ENCODE data around the gene NDUFV3.
"Not testable (repeated sequence)": the region's sequence is repeated elsewhere in the genome, so short reads cannot be mapped to it uniquely, and the experiment has no call there.

NDUFV3 gene

DNA sequence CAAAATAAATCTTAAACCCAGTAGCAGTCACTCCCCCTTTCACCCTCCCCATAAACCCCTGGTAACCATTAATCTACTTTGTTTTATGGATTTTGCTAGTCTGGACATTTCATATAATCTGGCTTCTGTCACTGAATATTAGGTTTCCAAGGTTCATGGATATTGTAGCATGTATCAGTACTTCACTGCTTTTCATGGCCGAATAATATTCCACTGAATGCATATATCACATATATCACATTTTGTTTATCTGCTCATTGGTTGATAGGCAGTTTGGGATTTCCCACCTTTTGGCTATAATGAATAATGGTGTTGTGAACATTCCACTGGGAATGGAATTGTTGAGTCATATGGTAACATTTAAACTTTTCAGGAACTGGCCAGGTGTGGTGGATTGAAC lies 9.2 kb upstream of the NDUFV3 start:
- Histone ChIP-seq H3K36me3 (ENCODE audit: control insufficient read depth in 5 of 5, insufficient read depth in 5 of 5, low read length in 5 of 5) (no peaks in the 10 kb centered on the region), H3K9ac (ENCODE audit: low read length in 5 of 5) (no peak overlapping the region), H3K4me3 (ENCODE audit: low read depth in 1 of 5, low read length in 5 of 5) (no peak overlapping the region), H3K4me1 (ENCODE audit: control insufficient read depth in 5 of 5, insufficient read depth in 5 of 5, low read length in 5 of 5) (peaks cover 2 to 9% (median 9%) of the 10 kb centered on the region in 5 donors), H3K27me3 (ENCODE audit: control insufficient read depth in 5 of 5, insufficient read depth in 4 of 5, low read length in 5 of 5) (no peaks in the 10 kb centered on the region), H3K9me3 (ENCODE audit: control insufficient read depth in 5 of 5, low read length in 5 of 5) (no peaks in the 10 kb centered on the region), H3K27ac (ENCODE audit: low read depth, low read length) (no peak overlapping the region)

DNA sequence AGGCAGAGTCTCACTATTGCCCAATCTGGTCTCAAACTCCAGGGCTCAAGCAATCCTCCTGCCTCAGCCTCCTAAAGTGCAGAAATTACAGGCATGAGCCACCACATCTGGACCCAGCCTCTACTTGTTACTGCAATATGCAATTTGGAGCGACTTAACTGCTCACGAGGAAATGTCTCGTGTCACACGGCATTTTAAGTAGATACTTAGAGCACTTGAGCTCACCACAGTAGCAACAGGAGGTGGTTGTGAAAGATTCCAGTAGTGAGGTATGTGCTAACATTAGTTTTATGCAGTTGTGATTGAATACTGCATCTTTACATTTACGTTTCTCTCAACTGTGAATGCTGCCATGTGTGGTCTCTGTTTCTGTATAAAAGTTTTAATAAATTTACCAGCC lies 5.8 kb upstream of the NDUFV3 start:
- H3K9ac ChIP-seq (ENCODE audit: low read length in 5 of 5) = no peak overlapping the region
- peaks cover 0 to 27% (median 2%) of the 10 kb centered on the region in 5 donors for H3K4me1 ChIP-seq (ENCODE audit: control insufficient read depth in 5 of 5, insufficient read depth in 5 of 5, low read length in 5 of 5)
- no peak overlapping the region for H3K27ac ChIP-seq (ENCODE audit: low read depth, low read length)
- H3K4me3 ChIP-seq (ENCODE audit: low read depth in 1 of 5, low read length in 5 of 5) = no peak overlapping the region
- H3K27me3 ChIP-seq (ENCODE audit: control insufficient read depth in 5 of 5, insufficient read depth in 4 of 5, low read length in 5 of 5) = no peaks in the 10 kb centered on the region
- H3K36me3 ChIP-seq (ENCODE audit: control insufficient read depth in 5 of 5, insufficient read depth in 5 of 5, low read length in 5 of 5) = no peaks in the 10 kb centered on the region
- no peaks in the 10 kb centered on the region for H3K9me3 ChIP-seq (ENCODE audit: control insufficient read depth in 5 of 5, low read length in 5 of 5)

DNA sequence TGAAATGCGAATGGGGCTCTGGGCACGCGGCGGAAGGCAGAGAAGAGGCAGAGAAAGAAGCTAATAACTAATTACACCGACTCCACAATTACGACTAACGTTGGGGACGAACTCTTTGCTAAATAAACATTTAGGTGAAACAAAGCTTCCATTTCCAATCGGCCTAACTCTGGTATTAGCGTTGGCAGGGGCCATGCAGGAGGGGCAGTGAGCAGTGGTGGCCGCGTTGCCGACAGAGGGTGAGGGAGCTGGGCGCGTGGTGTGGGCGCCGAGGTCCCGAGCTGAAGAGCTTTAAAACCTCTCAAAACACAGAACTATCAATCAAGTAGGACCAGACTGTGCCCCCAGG lies 553 bp upstream of the NDUFV3 start:
- Histone ChIP-seq H3K9me3 (ENCODE audit: control insufficient read depth in 5 of 5, low read length in 5 of 5) (no peaks in the 10 kb centered on the region), H3K4me1 (ENCODE audit: control insufficient read depth in 5 of 5, insufficient read depth in 5 of 5, low read length in 5 of 5) (peaks cover 0 to 40% (median 20%) of the 10 kb centered on the region in 5 donors), H3K36me3 (ENCODE audit: control insufficient read depth in 5 of 5, insufficient read depth in 5 of 5, low read length in 5 of 5) (peaks cover 5 to 11% (median 7%) of the 10 kb centered on the region in 5 donors), H3K27me3 (ENCODE audit: control insufficient read depth in 5 of 5, insufficient read depth in 4 of 5, low read length in 5 of 5) (no peaks in the 10 kb centered on the region), H3K9ac (ENCODE audit: low read length in 5 of 5) (peak overlapping the region; percentile 19 to 96 (median 93)), H3K27ac (ENCODE audit: low read depth, low read length) (peak overlapping the region; percentile 95), H3K4me3 (ENCODE audit: low read depth in 1 of 5, low read length in 5 of 5) (peak overlapping the region; percentile 69 to 94 (median 86))

DNA sequence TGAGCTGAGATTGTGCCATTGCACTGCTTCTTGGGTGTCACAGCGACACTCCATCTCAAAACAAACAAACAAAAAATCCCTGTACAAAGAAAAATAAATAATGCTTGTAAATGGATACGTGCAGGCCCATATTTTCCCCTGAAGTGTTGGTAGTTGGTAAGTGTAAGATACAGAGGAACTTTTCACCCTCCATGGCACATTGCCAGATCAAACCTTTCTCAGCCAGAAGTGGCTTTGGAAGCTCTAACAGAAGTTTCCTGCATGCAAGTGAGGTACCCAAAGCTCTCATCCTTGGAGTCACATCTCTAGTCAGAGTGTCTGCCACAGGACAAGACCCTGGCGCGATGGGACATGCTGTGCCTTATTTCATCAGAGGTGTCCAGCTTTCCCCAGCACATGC lies 7.3 kb downstream of the NDUFV3 start:
- no peaks in the 10 kb centered on the region for H3K9me3 ChIP-seq (ENCODE audit: control insufficient read depth in 5 of 5, low read length in 5 of 5)
- H3K27me3 ChIP-seq (ENCODE audit: control insufficient read depth in 5 of 5, insufficient read depth in 4 of 5, low read length in 5 of 5) = no peaks in the 10 kb centered on the region
- peaks cover 0 to 7% (median 0%) of the 10 kb centered on the region in 5 donors for H3K4me1 ChIP-seq (ENCODE audit: control insufficient read depth in 5 of 5, insufficient read depth in 5 of 5, low read length in 5 of 5)
- no peak overlapping the region for H3K27ac ChIP-seq (ENCODE audit: low read depth, low read length)
- peak overlapping the region in 1 of 5 donors; percentile 56 for H3K9ac ChIP-seq (ENCODE audit: low read length in 5 of 5)
- H3K4me3 ChIP-seq (ENCODE audit: low read depth in 1 of 5, low read length in 5 of 5) = no peak overlapping the region
- peaks cover 5 to 76% (median 48%) of the 10 kb centered on the region in 5 donors for H3K36me3 ChIP-seq (ENCODE audit: control insufficient read depth in 5 of 5, insufficient read depth in 5 of 5, low read length in 5 of 5)

GRCh38 chr21:42903817-42904216 lies 10.7 kb downstream of the NDUFV3 start:
- Histone ChIP-seq H3K27ac (ENCODE audit: low read depth, low read length) (no peak overlapping the region), H3K9me3 (ENCODE audit: control insufficient read depth in 5 of 5, low read length in 5 of 5) (no peaks in the 10 kb centered on the region), H3K4me1 (ENCODE audit: control insufficient read depth in 5 of 5, insufficient read depth in 5 of 5, low read length in 5 of 5) (peaks cover 0 to 7% (median 0%) of the 10 kb centered on the region in 5 donors), H3K4me3 (ENCODE audit: low read depth in 1 of 5, low read length in 5 of 5) (no peak overlapping the region), H3K36me3 (ENCODE audit: control insufficient read depth in 5 of 5, insufficient read depth in 5 of 5, low read length in 5 of 5) (peaks cover 9 to 78% (median 47%) of the 10 kb centered on the region in 5 donors), H3K27me3 (ENCODE audit: control insufficient read depth in 5 of 5, insufficient read depth in 4 of 5, low read length in 5 of 5) (no peaks in the 10 kb centered on the region), H3K9ac (ENCODE audit: low read length in 5 of 5) (no peak overlapping the region)

GRCh38 chr21:42905195-42905594 lies 12.1 kb downstream of the NDUFV3 start:
- H3K4me1 ChIP-seq (ENCODE audit: control insufficient read depth in 5 of 5, insufficient read depth in 5 of 5, low read length in 5 of 5) = peaks cover 0 to 6% (median 0%) of the 10 kb centered on the region in 5 donors
- no peak overlapping the region for H3K9ac ChIP-seq (ENCODE audit: low read length in 5 of 5)
- no peaks in the 10 kb centered on the region for H3K9me3 ChIP-seq (ENCODE audit: control insufficient read depth in 5 of 5, low read length in 5 of 5)
- H3K27me3 ChIP-seq (ENCODE audit: control insufficient read depth in 5 of 5, insufficient read depth in 4 of 5, low read length in 5 of 5) = no peaks in the 10 kb centered on the region
- no peak overlapping the region for H3K4me3 ChIP-seq (ENCODE audit: low read depth in 1 of 5, low read length in 5 of 5)
- H3K36me3 ChIP-seq (ENCODE audit: control insufficient read depth in 5 of 5, insufficient read depth in 5 of 5, low read length in 5 of 5) = peaks cover 9 to 81% (median 57%) of the 10 kb centered on the region in 5 donors
- H3K27ac ChIP-seq (ENCODE audit: low read depth, low read length) = no peak overlapping the region

DNA sequence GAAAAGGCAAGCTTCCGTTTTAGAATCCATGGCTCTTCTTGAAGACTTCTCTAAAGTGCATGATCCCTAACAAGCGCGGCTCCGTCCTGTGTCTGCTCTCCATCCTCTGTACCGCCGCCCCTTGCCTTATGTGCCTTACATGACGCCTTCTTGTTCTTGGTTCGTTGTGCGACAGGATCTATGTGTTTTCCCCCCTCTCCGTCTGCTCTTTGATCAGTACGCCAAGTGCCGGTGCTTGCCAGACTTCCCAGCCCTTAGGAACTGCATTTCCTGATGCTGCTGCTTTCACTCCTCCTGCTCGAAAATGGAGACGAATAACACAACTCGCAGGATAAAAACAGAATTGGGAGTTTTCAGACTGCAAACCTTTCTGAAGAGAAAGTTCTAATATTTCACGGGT lies 13.1 kb downstream of the NDUFV3 start:
- H3K4me3 ChIP-seq (ENCODE audit: low read depth in 1 of 5, low read length in 5 of 5) = no peak overlapping the region
- no peaks in the 10 kb centered on the region for H3K27me3 ChIP-seq (ENCODE audit: control insufficient read depth in 5 of 5, insufficient read depth in 4 of 5, low read length in 5 of 5)
- H3K9ac ChIP-seq (ENCODE audit: low read length in 5 of 5) = no peak overlapping the region
- peaks cover 9 to 83% (median 63%) of the 10 kb centered on the region in 5 donors for H3K36me3 ChIP-seq (ENCODE audit: control insufficient read depth in 5 of 5, insufficient read depth in 5 of 5, low read length in 5 of 5)
- no peaks in the 10 kb centered on the region for H3K9me3 ChIP-seq (ENCODE audit: control insufficient read depth in 5 of 5, low read length in 5 of 5)
- no peaks in the 10 kb centered on the region for H3K4me1 ChIP-seq (ENCODE audit: control insufficient read depth in 5 of 5, insufficient read depth in 5 of 5, low read length in 5 of 5)
- H3K27ac ChIP-seq (ENCODE audit: low read depth, low read length) = no peak overlapping the region

- H3K9ac ChIP-seq (ENCODE audit: low read length in 5 of 5); H3K9me3 ChIP-seq (ENCODE audit: control insufficient read depth in 5 of 5, low read length in 5 of 5); H3K4me3 ChIP-seq (ENCODE audit: low read depth in 1 of 5, low read length in 5 of 5); H3K27ac ChIP-seq (ENCODE audit: low read depth, low read length); H3K27me3 ChIP-seq (ENCODE audit: control insufficient read depth in 5 of 5, insufficient read depth in 4 of 5, low read length in 5 of 5); H3K4me1 ChIP-seq (ENCODE audit: control insufficient read depth in 5 of 5, insufficient read depth in 5 of 5, low read length in 5 of 5): not testable (repeated sequence)
- peaks cover 9 to 80% (median 62%) of the 10 kb centered on the region in 5 donors for H3K36me3 ChIP-seq (ENCODE audit: control insufficient read depth in 5 of 5, insufficient read depth in 5 of 5, low read length in 5 of 5)
These were observed 15.4 kb downstream of the NDUFV3 start for GRCh38 chr21:42908484-42908883.

DNA sequence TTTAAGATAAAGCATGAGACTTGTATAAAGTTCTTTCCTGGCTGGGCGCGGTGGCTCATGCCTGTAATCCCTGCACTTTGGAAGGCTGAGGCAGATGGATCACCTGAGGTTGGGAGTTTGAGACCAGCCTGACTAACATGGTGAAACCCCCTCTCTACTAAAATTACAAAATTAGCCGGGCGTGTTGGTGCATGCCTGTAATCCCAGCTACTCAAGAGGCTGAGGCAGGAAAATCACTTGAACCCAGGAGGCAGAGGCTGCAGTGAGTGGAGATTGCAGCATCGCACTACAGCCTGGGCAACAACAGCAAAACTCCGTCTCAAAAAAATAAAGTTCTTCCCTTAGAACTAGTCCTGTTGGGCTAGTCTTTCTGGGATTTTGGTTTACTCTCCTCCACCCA lies 18.8 kb downstream of the NDUFV3 start:
- peaks cover 6 to 48% (median 42%) of the 10 kb centered on the region in 5 donors for H3K36me3 ChIP-seq (ENCODE audit: control insufficient read depth in 5 of 5, insufficient read depth in 5 of 5, low read length in 5 of 5)

DNA sequence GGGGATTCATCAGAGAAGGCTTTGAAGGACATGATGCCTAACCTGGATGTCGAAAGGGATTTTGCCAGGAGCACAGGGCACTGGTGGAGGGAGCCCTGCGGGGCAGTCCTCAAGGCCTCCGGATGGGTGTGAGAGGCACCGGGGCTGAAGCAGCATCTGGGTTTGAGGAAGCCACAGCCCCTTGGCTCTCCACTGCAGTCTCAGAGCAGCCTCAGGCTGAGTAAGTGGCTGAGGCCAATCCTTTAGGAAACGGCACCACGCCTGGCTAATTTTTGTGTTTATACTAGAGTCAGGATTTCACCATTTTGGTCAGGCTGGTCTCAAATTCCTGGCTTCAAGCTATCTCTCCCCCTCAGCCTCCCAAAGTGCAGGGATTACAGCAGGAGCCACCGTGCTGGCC lies 20.4 kb downstream of the NDUFV3 start:
- Histone ChIP-seq H3K4me3 (ENCODE audit: low read depth in 1 of 5, low read length in 5 of 5) (no peak overlapping the region), H3K9me3 (ENCODE audit: control insufficient read depth in 5 of 5, low read length in 5 of 5) (no peaks in the 10 kb centered on the region), H3K27me3 (ENCODE audit: control insufficient read depth in 5 of 5, insufficient read depth in 4 of 5, low read length in 5 of 5) (no peaks in the 10 kb centered on the region), H3K9ac (ENCODE audit: low read length in 5 of 5) (no peak overlapping the region), H3K27ac (ENCODE audit: low read depth, low read length) (no peak overlapping the region), H3K36me3 (ENCODE audit: control insufficient read depth in 5 of 5, insufficient read depth in 5 of 5, low read length in 5 of 5) (peaks cover 1 to 40% (median 39%) of the 10 kb centered on the region in 5 donors), H3K4me1 (ENCODE audit: control insufficient read depth in 5 of 5, insufficient read depth in 5 of 5, low read length in 5 of 5) (no peaks in the 10 kb centered on the region)

More for the DNA sequence above, 18.8 kb downstream of the NDUFV3 start:
- not testable (repeated sequence) for H3K9me3 ChIP-seq (ENCODE audit: control insufficient read depth in 5 of 5, low read length in 5 of 5); H3K4me3 ChIP-seq (ENCODE audit: low read depth in 1 of 5, low read length in 5 of 5); H3K27ac ChIP-seq (ENCODE audit: low read depth, low read length); H3K4me1 ChIP-seq (ENCODE audit: control insufficient read depth in 5 of 5, insufficient read depth in 5 of 5, low read length in 5 of 5); H3K27me3 ChIP-seq (ENCODE audit: control insufficient read depth in 5 of 5, insufficient read depth in 4 of 5, low read length in 5 of 5); H3K9ac ChIP-seq (ENCODE audit: low read length in 5 of 5)

- H3K9ac ChIP-seq (ENCODE audit: low read length in 5 of 5) = no peak overlapping the region
- H3K4me3 ChIP-seq (ENCODE audit: low read depth in 1 of 5, low read length in 5 of 5) = no peak overlapping the region
- H3K4me1 ChIP-seq (ENCODE audit: control insufficient read depth in 5 of 5, insufficient read depth in 5 of 5, low read length in 5 of 5) = no peaks in the 10 kb centered on the region
- H3K9me3 ChIP-seq (ENCODE audit: control insufficient read depth in 5 of 5, low read length in 5 of 5) = no peaks in the 10 kb centered on the region
- no peaks in the 10 kb centered on the region for H3K27me3 ChIP-seq (ENCODE audit: control insufficient read depth in 5 of 5, insufficient read depth in 4 of 5, low read length in 5 of 5)
- H3K36me3 ChIP-seq (ENCODE audit: control insufficient read depth in 5 of 5, insufficient read depth in 5 of 5, low read length in 5 of 5) = peaks cover 0 to 4% (median under 1%) of the 10 kb centered on the region in 5 donors
- H3K27ac ChIP-seq (ENCODE audit: low read depth, low read length) = no peak overlapping the region
These were observed 25.2 kb downstream of the NDUFV3 start for GRCh38 chr21:42918291-42918690.
